Liver (tissue), 9 donors: Measurements from ENCODE around the gene UGT1A5. TPM values are rescaled to one million over a fixed set of nuclear protein-coding genes. Genes with fewer than 3 reads are reported as not detected.

Source experiments
- DNase-seq: peaks from one replicate; pipeline ENCODE4 v3.0.0-alpha.2; 2017; ENCODE audit warnings: low spot score
- H3K27ac ChIP-seq, 2 donors: one replicate each; pipeline ENCODE4 v1.7.0; 2013; ENCODE audit warnings: inconsistent platforms in 2 of 2, low read length in 2 of 2, control low read depth in 1 of 2, low read depth in 1 of 2, mild to moderate bottlenecking in 1 of 2
- H3K27me3 ChIP-seq, 4 donors: one replicate each; pipeline versions ENCODE4 v1.6.1 to v1.7.0; 2013; ENCODE audit warnings: low read length in 3 of 4, inconsistent platforms in 1 of 4, mild to moderate bottlenecking in 1 of 4, moderate library complexity in 1 of 4; ENCODE audit not compliant: control insufficient read depth in 4 of 4, insufficient read depth in 4 of 4
- H3K36me3 ChIP-seq, 4 donors: one replicate each; pipeline versions ENCODE4 v1.6.1 to v1.7.0; 2013; ENCODE audit warnings: low read length in 3 of 4, mild to moderate bottlenecking in 3 of 4, low read depth in 1 of 4, moderate library complexity in 1 of 4; ENCODE audit not compliant: control insufficient read depth in 4 of 4, insufficient read depth in 3 of 4
- H3K4me1 ChIP-seq, 4 donors: one replicate each; pipeline versions ENCODE4 v1.6.1 to v1.7.0; 2013; ENCODE audit warnings: low read length in 3 of 4, mild to moderate bottlenecking in 3 of 4, moderate library complexity in 1 of 4; ENCODE audit not compliant: control insufficient read depth in 4 of 4, insufficient read depth in 4 of 4
- H3K4me3 ChIP-seq, 3 donors: one replicate each; pipeline versions ENCODE4 v1.6.1 to v1.7.0; 2013; ENCODE audit warnings: low read length in 3 of 3, control low read depth in 1 of 3, low read depth in 1 of 3, mild to moderate bottlenecking in 1 of 3
- H3K9ac ChIP-seq, 2 donors: one replicate each; pipeline ENCODE4 v1.7.0; 2013; ENCODE audit warnings: low read length in 2 of 2, mild to moderate bottlenecking in 2 of 2, moderate library complexity in 2 of 2, control low read depth in 1 of 2, low read depth in 1 of 2
- H3K9me3 ChIP-seq, 4 donors: one replicate each; pipeline versions ENCODE4 v1.6.1 to v1.7.0; 2013; ENCODE audit warnings: low read length in 3 of 4; ENCODE audit not compliant: control insufficient read depth in 4 of 4
- ATF3 ChIP-seq: IDR thresholded peaks from 2 replicates; pipeline ENCODE4 v1.6.1; 2016; ENCODE audit warnings: antibody characterized with exemption
- CTCF ChIP-seq: fragments of 150-350 bp; IDR thresholded peaks from 2 replicates; pipeline ENCODE4 v1.5.1; 2017; ENCODE audit warnings: improper control_type of control experiment, low read depth, low read length; ENCODE audit not compliant: missing input control
- EGR1 ChIP-seq, 2 donors: IDR thresholded peaks; 2 replicates each; pipeline ENCODE4 v1.6.1; 2016 to 2018; ENCODE audit warnings: antibody characterized with exemption in 2 of 2, low read depth in 2 of 2
- FOXA1 ChIP-seq: IDR thresholded peaks from 2 replicates; pipeline ENCODE4 v1.6.1; 2016; ENCODE audit warnings: antibody characterized with exemption
- FOXA2 ChIP-seq: IDR thresholded peaks from 2 replicates; pipeline ENCODE4 v1.6.1; 2016; ENCODE audit warnings: antibody characterized with exemption
- GABPA ChIP-seq, 2 donors: IDR thresholded peaks in 1 of 2; conservative IDR thresholded peaks in 1 of 2; 2 replicates each; pipeline ENCODE4 v1.6.1; 2016; ENCODE audit warnings: antibody characterized with exemption in 2 of 2, mild to moderate bottlenecking in 1 of 2, moderate library complexity in 1 of 2
- HNF4A ChIP-seq, 2 donors: conservative IDR thresholded peaks; 2 replicates each; pipeline ENCODE4 v1.6.1; 2016; ENCODE audit warnings: antibody characterized with exemption in 2 of 2, mild to moderate bottlenecking in 2 of 2
- HNF4G ChIP-seq: IDR thresholded peaks from 2 replicates; pipeline ENCODE4 v1.6.1; 2016; ENCODE audit warnings: antibody characterized with exemption
- JUND ChIP-seq, 2 donors: IDR thresholded peaks; 2 replicates each; pipeline ENCODE4 v1.6.1; 2016; ENCODE audit warnings: antibody characterized with exemption in 2 of 2
- MAX ChIP-seq: IDR thresholded peaks from 2 replicates; pipeline ENCODE4 v1.6.1; 2016; ENCODE audit warnings: antibody characterized with exemption
- NR2F2 ChIP-seq: IDR thresholded peaks from 2 replicates; pipeline ENCODE4 v1.6.1; 2016; ENCODE audit warnings: antibody characterized with exemption
- RAD21 ChIP-seq, 2 donors: IDR thresholded peaks; 2 replicates each; pipeline ENCODE4 v1.6.1; 2016; ENCODE audit warnings: antibody characterized with exemption in 2 of 2, mild to moderate bottlenecking in 2 of 2
- REST ChIP-seq: IDR thresholded peaks from 2 replicates; pipeline ENCODE4 v1.6.1; 2016; ENCODE audit warnings: antibody characterized with exemption, mild to moderate bottlenecking
- RXRA ChIP-seq, 2 donors: IDR thresholded peaks; 2 replicates each; pipeline ENCODE4 v1.6.1; 2017 to 2018; ENCODE audit warnings: antibody characterized with exemption in 2 of 2, mild to moderate bottlenecking in 1 of 2
- SP1 ChIP-seq: IDR thresholded peaks from 2 replicates; pipeline ENCODE4 v1.6.1; 2018; ENCODE audit warnings: antibody characterized with exemption, mild to moderate bottlenecking
- TAF1 ChIP-seq: conservative IDR thresholded peaks from 2 replicates; pipeline ENCODE4 v1.6.1; 2016; ENCODE audit warnings: antibody characterized with exemption, mild to moderate bottlenecking
- YY1 ChIP-seq: IDR thresholded peaks from 2 replicates; pipeline ENCODE4 v1.6.1; 2016; ENCODE audit warnings: antibody characterized with exemption, mild to moderate bottlenecking
- ZBTB33 ChIP-seq: IDR thresholded peaks from 2 replicates; pipeline ENCODE4 v1.6.1; 2016; ENCODE audit warnings: antibody characterized with exemption
- WGBS: extraction: QIAGEN DNeasy Blood & Tissue Kit; methylation state at CpG from one replicate; pipeline ENCODE4 v1.1.7; 2013; 5-methylcytosine and 5-hydroxymethylcytosine counted together
- polyA plus RNA-seq, 2 donors: library from polyadenylated mRNA; stranded (reverse) in 1 of 2; unstranded in 1 of 2; fragments of 200-250 nt in 1 of 2; fragments of >200 nt in 1 of 2; fragmentation: Nextera tagmentation in 1 of 2; extraction: Ambion mirVana in 1 of 2; gene quantifications; one replicate each; pipeline versions ENCODE4 v1.2.1 to v1.2.3, GENCODE V29; 2013 to 2015
- total RNA-seq, 2 donors: library from RNA; depleted of rRNA; stranded (reverse); fragments of >200 nt; gene quantifications; one replicate each; pipeline ENCODE4 v1.2.3, GENCODE V29; 2014
- donor health status: healthy.
- donor health status: healthy.
- donor health status: healthy.
- donor health status: healthy.
- donor health status: healthy.

The UGT1A5 gene
- total and polyA plus RNA-seq, 4 donors = 0.14 to 1.8 (median 1.6) TPM; not detected in 1

- H3K27ac ChIP-seq = no peak overlapping the region
- 84% methylated on average over 4 of the region's 4 CpGs for WGBS
- no peak for DNase-seq
- no peaks in the 10 kb centered on the region for H3K4me1 ChIP-seq
- TF ChIP-seq JUND (IDR thresholded peaks at IDR 0.05) = no peak
- TF ChIP-seq FOXA1 = no peak
- no peak for TF ChIP-seq CTCF
- TF ChIP-seq TAF1 = no peak
- no peak for TF ChIP-seq GABPA (IDR thresholded peaks at IDR 0.05 in 1 of 2, conservative IDR thresholded peaks at IDR 0.05 in 1 of 2)
- TF ChIP-seq ZBTB33 = no peak
- no peak for TF ChIP-seq MAX
- no peaks in the 10 kb centered on the region for H3K9me3 ChIP-seq
- no peaks in the 10 kb centered on the region for H3K36me3 ChIP-seq
- H3K4me3 ChIP-seq = no peak overlapping the region
- H3K27me3 ChIP-seq = no peaks in the 10 kb centered on the region
- no peak overlapping the region for H3K9ac ChIP-seq
These were observed 98.4 kb downstream of the UGT1A5 start for GRCh38 chr2:233811087-233811486.

- H3K4me3 ChIP-seq = no peak overlapping the region
- H3K27ac ChIP-seq = no peak overlapping the region
- no peaks in the 10 kb centered on the region for H3K4me1 ChIP-seq
- no peaks in the 10 kb centered on the region for H3K27me3 ChIP-seq
- 91% methylated on average over 8 of the region's 8 CpGs for WGBS
- no peaks in the 10 kb centered on the region for H3K36me3 ChIP-seq
- no peaks in the 10 kb centered on the region for H3K9me3 ChIP-seq
- no peak for DNase-seq
- TF ChIP-seq RAD21 (IDR thresholded peaks at IDR 0.05) = no peak
- TF ChIP-seq CTCF = no peak
- TF ChIP-seq REST = no peak
- TF ChIP-seq HNF4A (conservative IDR thresholded peaks at IDR 0.05) = no peak
- no peak for TF ChIP-seq GABPA (IDR thresholded peaks at IDR 0.05 in 1 of 2, conservative IDR thresholded peaks at IDR 0.05 in 1 of 2)
- TF ChIP-seq SP1 = no peak
- no peak for TF ChIP-seq HNF4G
- no peak for TF ChIP-seq MAX
- no peak for TF ChIP-seq ZBTB33
- no peak for TF ChIP-seq FOXA2
- TF ChIP-seq TAF1 = no peak
- no peak for TF ChIP-seq JUND (IDR thresholded peaks at IDR 0.05)
- no peak for TF ChIP-seq ATF3
- TF ChIP-seq NR2F2 = no peak
- TF ChIP-seq RXRA (IDR thresholded peaks at IDR 0.05) = no peak
- TF ChIP-seq FOXA1 = no peak
- no peak for TF ChIP-seq EGR1 (IDR thresholded peaks at IDR 0.05; ENCODE audit: low read depth in 2 of 2)
- TF ChIP-seq YY1 = no peak
- H3K9ac ChIP-seq = no peak overlapping the region
These were observed 99.0 kb downstream of the UGT1A5 start for GRCh38 chr2:233811732-233812131.
